CD4-positive, alpha-beta T cell treated with Interleukin-4 for 1 hour (primary cell): ENCODE measurements around the gene ZNF764.
"Not testable (repeated sequence)": the region's sequence is repeated elsewhere in the genome, so short reads cannot be mapped to it uniquely, and the experiment has no call there.

Source experiments
- DNase-seq, 2 donors: peaks; one replicate each; pipeline ENCODE4 v3.0.0-alpha.2; 2020 to 2022

ZNF764 gene

GRCh38 chr16:30557957-30558788 lies at the start of gene ZNF764:
Gene ZNF764 (minus strand): TSS chr16:30558374. CDS start chr16:30558182, 192 bp downstream.
- peak; percentile 99 for DNase-seq

- DNase-seq = no peak
These were observed 47.8 kb upstream of the ZNF764 start for GRCh38 chr16:30606004-30606403.

DNA sequence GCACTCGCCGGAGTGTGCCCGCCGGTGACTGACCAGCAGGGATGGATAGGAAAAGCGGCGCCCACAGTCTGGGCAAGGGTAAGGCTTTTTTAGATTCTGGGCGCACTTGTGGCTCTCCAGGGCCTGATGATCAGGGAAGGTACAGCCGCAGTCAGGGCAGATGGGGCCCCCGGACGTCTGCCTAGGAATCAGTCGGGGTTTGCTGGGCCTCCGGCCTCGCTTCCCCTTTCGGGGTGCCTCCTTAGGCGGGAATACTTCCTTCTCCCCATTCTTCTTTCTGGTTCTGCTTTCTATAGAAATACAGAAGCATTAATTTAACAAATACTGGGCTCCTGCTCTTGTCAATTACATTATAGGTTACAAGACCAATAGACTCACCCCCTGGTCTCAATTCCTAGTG lies 47.0 kb upstream of the ZNF764 start:
- peak in 1 of 2 donors; percentile 35 for DNase-seq

GRCh38 chr16:30604316-30604947 lies 46.3 kb upstream of the ZNF764 start:
- DNase-seq = no peak

- DNase-seq = no peak
These were observed 45.8 kb upstream of the ZNF764 start for GRCh38 chr16:30603945-30604315.

DNA sequence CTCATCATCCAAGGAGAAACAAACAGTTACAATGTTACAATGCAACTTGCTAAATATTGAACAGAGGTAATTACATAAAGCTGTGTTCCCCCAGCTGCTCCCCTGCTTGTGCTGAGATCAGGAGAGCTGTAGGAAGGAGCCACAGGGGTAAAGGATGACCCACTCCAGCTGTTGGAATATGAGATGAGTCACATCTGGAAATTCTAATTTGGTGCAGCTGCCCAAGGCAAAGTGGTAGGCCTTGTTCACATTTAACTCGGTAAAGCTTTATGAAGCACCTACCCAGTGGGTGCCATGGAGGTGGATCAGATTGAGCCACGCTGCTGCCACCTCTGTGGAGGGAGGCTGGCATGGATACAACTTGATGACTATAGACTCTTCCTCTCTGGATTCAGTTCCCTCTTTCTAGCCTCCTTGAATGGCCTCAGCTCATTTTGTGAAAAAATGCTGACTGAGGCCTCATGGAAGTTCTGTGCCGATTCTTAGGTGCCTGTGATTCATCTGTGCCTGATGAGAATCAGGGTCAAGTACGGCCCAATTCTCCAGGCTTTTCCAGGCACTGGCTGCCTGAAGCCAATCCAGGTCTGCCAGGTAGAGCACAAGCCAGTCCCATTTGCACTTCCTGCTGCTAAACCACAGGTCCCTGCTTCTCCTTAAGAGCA lies 44.6 kb upstream of the ZNF764 start:
- no peak for DNase-seq

DNA sequence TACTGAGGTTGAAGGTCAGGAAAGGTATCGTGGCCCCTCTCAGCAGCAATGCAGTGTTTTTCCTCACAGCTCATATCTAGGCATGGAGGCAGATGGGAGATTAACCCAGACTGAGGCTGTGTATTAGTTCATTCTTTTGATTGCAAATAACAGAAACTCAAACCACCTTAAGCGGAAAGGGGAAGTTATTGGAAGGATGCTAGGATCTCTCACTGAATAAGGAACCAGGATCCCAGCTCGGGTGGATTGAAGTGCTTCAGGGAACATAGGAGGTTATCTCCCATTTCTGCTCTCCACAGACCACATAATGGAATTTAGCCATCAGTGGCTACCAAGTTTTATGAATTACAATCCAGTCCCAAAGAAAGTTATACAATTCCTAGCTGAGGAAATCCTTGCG lies 43.8 kb upstream of the ZNF764 start:
- DNase-seq = no peak

- DNase-seq = no peak
These were observed 42.8 kb upstream of the ZNF764 start for GRCh38 chr16:30600929-30601328.

GRCh38 chr16:30600215-30600614 lies 42.0 kb upstream of the ZNF764 start:
- no peak for DNase-seq

GRCh38 chr16:30592871-30593270 lies 34.7 kb upstream of the ZNF764 start:
- DNase-seq = no peak

GRCh38 chr16:30590869-30591268 lies 32.7 kb upstream of the ZNF764 start:
- DNase-seq = not testable (repeated sequence)

DNA sequence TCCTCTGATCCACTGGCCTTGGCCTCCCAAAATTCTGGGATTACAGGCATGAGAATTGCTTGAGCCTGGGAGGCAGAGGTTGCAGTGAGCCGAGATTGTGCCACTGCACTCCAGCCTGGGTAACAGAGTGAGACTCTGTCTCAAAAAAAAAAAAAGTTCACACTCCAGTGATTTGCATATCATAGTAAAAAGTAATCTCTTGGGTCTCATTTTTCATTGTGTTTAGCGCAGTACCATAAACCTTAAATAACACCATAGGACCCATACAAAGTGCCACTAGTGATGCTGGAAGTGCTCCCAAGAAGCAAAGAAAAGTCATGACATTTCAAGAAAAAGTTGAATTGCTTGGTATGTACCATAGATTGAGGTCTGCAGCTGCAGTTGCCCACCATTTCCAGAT lies 31.4 kb upstream of the ZNF764 start:
- DNase-seq = not testable (repeated sequence)

DNA sequence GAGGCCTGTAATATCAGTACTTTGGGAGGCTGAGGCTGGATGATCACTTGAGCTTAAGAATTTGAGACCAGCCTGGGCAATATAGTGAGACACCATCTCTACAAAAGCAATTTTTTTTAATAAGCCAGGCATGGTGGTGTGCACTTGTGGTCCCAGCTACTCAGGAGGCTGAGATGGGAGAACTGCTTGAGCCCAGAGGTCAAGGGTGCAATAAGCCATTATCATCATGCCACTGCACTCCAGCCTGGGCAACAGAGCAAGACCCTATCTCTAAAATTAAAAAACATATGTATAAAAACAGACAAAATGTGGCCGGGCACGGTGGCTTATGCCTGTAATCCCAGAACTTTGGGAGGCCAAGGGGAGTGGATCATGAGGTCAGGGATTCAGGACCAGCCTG lies 30.5 kb upstream of the ZNF764 start:
- no peak for DNase-seq

GRCh38 chr16:30585400-30586191 lies 27.4 kb upstream of the ZNF764 start, which contains the start of gene ZNF785:
Gene ZNF785 (minus strand): TSS chr16:30585697. CDS start chr16:30585611, 86 bp downstream.
- DNase-seq = peak; percentile 97

DNA sequence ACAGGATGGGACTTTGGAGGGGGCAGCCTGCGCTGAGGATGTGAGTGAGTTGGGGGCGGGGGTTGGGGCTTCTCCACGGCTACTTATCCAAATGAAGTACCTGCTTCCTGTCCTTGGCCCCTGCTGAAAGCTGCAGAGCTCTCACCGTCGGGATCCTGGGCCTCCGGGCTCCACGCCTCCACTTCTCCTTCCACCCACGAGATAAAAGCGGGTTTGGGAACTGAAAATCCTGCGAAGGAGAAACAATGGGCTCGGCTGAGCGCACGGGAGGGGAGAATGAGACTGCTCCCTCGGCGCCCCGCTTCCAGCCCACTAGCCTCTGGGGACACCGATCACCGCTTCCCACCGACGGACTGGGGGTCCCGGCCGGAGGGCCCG lies 26.8 kb upstream of the ZNF764 start:
- no peak for DNase-seq

GRCh38 chr16:30582611-30583340 lies 24.6 kb upstream of the ZNF764 start:
- no peak for DNase-seq

DNA sequence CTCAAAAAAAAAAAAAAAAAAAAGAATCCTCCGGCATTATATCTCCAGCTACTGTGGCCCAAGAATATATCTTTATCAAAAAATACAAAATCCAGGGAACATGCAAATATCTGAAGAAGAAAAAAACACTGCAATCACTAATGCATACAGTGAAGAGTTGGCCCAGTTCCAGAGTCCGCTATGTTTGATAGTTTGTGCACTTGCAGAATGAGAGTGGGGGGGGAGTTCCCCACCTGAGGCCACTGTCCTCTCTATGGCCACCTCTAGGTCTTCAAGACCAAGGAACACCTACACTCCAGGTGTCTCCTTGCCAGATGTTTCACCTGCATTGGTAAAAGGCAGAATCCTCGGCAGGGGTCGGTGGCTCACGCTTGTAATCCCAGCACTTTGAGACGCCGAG lies 23.3 kb upstream of the ZNF764 start:
- no peak for DNase-seq

GRCh38 chr16:30574678-30575077 lies 16.5 kb upstream of the ZNF764 start:
- no peak for DNase-seq

- DNase-seq = peak; percentile 99
These were observed 13.5 kb upstream of the ZNF764 start, which contains the start of gene ZNF688 for GRCh38 chr16:30571445-30572322. Gene ZNF688 (minus strand): TSS chr16:30571714. CDS start chr16:30571629, 85 bp downstream.

DNA sequence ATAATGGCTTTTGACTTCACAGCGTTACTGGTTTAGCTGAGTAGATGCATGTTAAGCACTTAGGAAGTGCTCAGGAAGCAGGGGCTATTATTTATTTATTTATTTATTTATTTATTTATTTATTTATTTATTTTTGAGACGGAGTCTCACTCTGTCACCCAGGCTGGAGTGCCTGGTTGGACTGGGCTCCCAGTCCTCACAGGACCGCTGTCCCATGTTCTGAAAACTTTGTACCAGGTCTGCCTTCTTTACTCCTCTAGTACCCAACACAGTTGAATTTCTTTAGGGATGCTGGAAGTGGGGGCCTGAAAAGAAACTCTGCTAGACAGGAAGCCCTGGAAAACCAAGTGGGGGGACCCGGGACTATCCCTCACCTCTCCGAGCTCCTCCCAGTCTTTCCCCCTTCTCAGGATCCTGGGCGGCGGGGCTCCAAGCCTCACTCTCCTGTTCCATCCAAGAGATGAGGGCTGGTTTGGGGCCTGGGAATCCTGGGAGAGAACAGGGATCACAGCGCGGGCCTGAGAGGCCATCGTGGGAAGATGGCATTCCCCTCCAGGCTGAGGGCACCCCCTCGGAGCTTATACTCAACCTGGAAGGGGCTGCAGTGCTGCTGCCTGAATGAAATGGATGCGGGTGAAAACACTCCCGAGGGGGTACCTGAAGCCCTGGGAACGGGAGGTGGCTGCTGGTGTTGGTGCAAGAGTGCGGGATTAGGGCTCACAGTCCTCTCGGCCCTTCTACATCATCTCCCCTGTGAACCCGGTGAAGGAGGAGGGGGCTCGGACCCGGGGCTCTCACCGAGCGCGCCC lies 12.7 kb upstream of the ZNF764 start:
- DNase-seq = no peak
